Measurements from ENCODE around the gene PLCH2.

PLCH2 gene

GRCh38 chr1:2460203-2460602 lies 15.9 kb upstream of the PLCH2 start:
- DNase-seq (ENCODE audit: low read depth) = no peak

- DNase-seq (ENCODE audit: low read depth) = no peak
Measured at GRCh38 chr1:2460996-2461751, 14.9 kb upstream of the PLCH2 start.

GRCh38 chr1:2462819-2463218 lies 13.3 kb upstream of the PLCH2 start:
- DNase-seq (ENCODE audit: low read depth) = no peak

- no peak for DNase-seq (ENCODE audit: low read depth)
Measured at GRCh38 chr1:2463396-2463795, 12.7 kb upstream of the PLCH2 start.

GRCh38 chr1:2465371-2466269 lies 10.5 kb upstream of the PLCH2 start:
- no peak for DNase-seq (ENCODE audit: low read depth)

- DNase-seq (ENCODE audit: low read depth) = no peak
Measured at GRCh38 chr1:2466270-2466665, 9.8 kb upstream of the PLCH2 start.

GRCh38 chr1:2466958-2467554 lies 9.0 kb upstream of the PLCH2 start:
- DNase-seq (ENCODE audit: low read depth) = peak; percentile 3

GRCh38 chr1:2468041-2468472 lies 8.0 kb upstream of the PLCH2 start:
- DNase-seq (ENCODE audit: low read depth) = peak; percentile 25

- DNase-seq (ENCODE audit: low read depth) = no peak
Measured at GRCh38 chr1:2468540-2468939, 7.5 kb upstream of the PLCH2 start.

GRCh38 chr1:2469103-2469940 lies 6.8 kb upstream of the PLCH2 start:
- DNase-seq (ENCODE audit: low read depth) = no peak

- no peak for DNase-seq (ENCODE audit: low read depth)
Measured at GRCh38 chr1:2470290-2471158, 5.6 kb upstream of the PLCH2 start.

GRCh38 chr1:2471159-2471471 lies 5.0 kb upstream of the PLCH2 start:
- no peak for DNase-seq (ENCODE audit: low read depth)

GRCh38 chr1:2471587-2472001 lies 4.5 kb upstream of the PLCH2 start:
- no peak for DNase-seq (ENCODE audit: low read depth)

- DNase-seq (ENCODE audit: low read depth) = no peak
Measured at GRCh38 chr1:2472109-2472508, 4.0 kb upstream of the PLCH2 start.

GRCh38 chr1:2472561-2473177 lies 3.4 kb upstream of the PLCH2 start:
- no peak for DNase-seq (ENCODE audit: low read depth)

GRCh38 chr1:2473198-2473597 lies 2.9 kb upstream of the PLCH2 start:
- DNase-seq (ENCODE audit: low read depth) = no peak

- no peak for DNase-seq (ENCODE audit: low read depth)
Measured at GRCh38 chr1:2474104-2474844, 1.8 kb upstream of the PLCH2 start.

- DNase-seq (ENCODE audit: low read depth) = no peak
Measured at GRCh38 chr1:2474933-2475371, 1.1 kb upstream of the PLCH2 start.

- no peak for DNase-seq (ENCODE audit: low read depth)
Measured at GRCh38 chr1:2475571-2475970, 518 bp upstream of the PLCH2 start.

GRCh38 chr1:2477309-2477708 lies 1.2 kb downstream of the PLCH2 start:
- no peak for DNase-seq (ENCODE audit: low read depth)
